Hematopoietic multipotent progenitor cell treated with erythropoietin and hydrocortisone succinate and interleukin-3 and kit ligand, for 17 days (in vitro differentiated cells): ENCODE results near the gene FAM174C.

Experiments
- DNase-seq: peaks from one replicate; pipeline ENCODE4 v3.0.0-alpha.2; 2015; ENCODE audit warnings: low spot score

FAM174C gene

GRCh38 chr19:1275260-1275975 is at the start of gene FAM174C:
Gene FAM174C, plus strand, starts transcription at chr19:1275530. Its CDS starts 20 bp downstream, at chr19:1275550.
- DNase-seq = peak; percentile 95

GRCh38 chr19:1226227-1226518 is 49.2 kb upstream of the FAM174C start:
- DNase-seq = no peak

DNA sequence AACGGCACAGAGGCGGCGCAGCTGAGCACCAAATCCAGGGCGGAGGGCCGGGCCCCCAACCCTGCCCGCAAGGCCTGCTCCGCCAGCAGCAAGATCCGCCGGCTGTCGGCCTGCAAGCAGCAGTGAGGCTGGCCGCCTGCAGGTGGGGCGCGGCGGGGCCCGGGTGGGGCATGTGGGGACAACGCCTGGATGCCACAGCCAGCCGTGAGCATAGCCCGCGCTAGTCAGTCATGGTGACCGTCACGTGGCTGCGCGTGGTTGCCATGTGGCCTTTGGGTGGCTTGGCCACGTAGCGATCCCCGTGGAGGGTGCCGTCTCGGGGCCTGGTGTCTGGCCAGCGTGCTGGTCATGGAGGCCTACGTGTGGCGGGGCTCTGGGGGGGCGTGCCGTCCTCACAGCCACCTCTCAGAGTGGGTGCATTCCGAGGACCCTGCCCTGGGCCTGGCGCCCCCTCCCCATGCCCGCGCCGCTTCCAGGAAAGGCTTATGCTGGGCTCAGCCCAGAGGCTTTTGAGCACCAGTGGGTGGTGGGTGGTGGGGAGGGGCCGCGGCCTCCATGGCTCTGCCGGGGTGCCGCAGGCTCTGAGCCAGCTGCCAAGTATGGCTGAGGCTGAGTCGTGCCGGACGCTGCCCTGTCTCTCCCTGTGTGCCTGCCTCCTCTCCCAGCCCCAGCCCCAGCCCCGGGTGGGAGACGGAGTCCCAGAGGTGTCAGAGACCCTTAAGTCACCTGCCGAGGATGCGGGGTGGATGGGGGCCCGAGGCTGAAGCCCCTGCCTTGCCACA is 48.6 kb upstream of the FAM174C start:
- no peak for DNase-seq

GRCh38 chr19:1227304-1228054 is 47.9 kb upstream of the FAM174C start:
- no peak for DNase-seq

DNA sequence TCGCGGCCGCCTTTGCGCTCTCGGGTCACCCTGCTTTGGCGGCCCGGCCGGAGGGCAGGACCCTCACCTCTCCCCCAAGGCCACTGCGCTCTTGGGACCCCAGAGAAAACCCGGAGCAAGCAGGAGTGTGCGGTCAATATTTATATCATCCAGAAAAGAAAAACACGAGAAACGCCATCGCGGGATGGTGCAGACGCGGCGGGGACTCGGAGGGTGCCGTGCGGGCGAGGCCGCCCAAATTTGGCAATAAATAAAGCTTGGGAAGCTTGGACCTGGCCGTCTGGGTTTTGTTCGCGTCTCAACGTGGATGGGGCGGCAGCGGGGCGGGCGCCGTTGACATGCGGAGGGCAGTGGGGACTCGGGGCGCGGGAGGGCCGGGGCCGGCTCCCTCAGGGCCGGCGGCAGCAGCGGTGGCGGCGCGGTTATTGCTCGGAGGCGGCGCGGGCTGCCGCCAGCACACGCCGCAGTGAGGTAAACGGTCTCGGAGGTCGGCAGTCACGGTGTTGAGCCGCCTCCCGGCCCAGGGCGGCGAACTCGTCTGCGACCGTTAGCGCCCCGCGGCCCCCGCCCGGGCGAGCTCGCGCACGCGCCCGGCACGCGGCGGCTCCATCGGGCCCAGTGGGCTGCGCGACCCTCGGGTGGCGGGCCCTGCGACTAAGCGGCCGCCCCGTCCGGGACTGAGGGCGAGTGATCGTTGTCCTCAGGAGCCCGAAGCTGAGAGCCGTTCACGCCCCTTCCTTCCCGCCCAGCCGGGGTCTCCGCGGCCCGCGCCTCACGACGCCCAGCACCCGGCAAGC is 47.0 kb upstream of the FAM174C start:
- no peak for DNase-seq

- DNase-seq = no peak
Measured at GRCh38 chr19:1229056-1229923, 46.0 kb upstream of the FAM174C start.

GRCh38 chr19:1229924-1230782 is 45.2 kb upstream of the FAM174C start:
- DNase-seq = no peak

GRCh38 chr19:1230783-1231489 is 44.4 kb upstream of the FAM174C start:
- DNase-seq = no peak

DNA sequence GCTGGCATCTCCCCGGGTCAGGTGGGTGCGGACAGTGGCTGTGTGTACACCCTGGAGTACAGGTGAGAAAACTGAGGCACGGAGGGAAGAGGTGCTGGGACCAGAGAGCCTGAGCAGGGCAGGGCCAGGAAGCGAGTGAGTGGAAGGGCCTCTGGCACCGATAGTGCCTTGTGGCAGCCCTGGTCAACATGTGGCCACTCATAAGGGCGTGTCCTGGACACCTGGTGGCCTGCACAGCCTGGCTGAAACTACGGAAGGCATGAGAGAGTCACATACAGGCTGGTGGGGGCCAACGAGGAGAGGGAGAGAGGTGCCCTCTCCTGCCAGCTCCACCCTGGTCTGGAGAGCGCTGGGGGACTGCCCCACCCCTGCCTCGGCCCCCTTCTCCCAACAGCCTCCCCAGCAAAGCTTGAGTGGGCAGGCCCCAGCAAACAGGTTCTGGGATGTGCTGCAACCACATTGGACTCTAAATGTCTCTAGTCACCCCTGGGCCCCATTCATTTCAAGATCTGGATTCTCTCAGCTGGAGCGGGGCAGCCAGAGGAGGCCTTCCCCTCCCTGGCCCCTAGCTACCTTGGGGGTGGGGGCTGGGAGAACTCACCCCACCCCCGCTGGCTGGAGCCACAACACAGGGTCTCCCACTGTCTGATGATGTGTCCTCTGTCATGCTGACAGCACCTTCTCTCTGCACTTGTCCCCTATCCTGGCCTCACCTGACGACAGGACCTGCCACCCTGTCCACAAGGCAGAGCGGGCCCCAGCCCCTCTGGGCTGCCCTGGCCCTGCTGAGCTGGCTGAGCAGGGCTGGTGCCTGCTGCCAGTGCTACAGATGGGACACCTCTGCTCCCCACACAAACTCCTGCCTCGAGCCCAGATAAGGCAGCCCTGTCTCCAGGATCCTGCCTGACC is 43.3 kb upstream of the FAM174C start:
- DNase-seq = no peak

DNA sequence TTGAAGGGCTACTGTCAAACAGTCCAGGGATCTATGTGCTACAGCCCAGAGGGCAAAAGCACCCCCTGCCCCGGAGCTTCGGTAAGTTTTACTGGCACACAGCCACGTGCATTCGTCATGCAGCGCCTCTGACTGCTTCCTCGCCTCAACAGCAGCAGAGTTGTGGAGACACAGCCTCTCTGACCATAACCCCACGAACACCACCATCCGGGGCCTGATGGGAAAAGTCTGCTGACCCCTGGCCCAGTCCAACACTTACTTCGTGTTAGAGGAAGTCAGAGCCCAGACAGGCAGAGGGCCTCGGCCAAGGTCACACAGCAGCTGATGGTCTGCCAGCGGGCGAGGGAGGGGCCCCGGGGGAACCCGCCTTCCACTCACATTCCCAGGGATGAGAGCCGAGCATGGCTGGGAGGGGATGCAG is 42.7 kb upstream of the FAM174C start:
- DNase-seq = no peak

DNA sequence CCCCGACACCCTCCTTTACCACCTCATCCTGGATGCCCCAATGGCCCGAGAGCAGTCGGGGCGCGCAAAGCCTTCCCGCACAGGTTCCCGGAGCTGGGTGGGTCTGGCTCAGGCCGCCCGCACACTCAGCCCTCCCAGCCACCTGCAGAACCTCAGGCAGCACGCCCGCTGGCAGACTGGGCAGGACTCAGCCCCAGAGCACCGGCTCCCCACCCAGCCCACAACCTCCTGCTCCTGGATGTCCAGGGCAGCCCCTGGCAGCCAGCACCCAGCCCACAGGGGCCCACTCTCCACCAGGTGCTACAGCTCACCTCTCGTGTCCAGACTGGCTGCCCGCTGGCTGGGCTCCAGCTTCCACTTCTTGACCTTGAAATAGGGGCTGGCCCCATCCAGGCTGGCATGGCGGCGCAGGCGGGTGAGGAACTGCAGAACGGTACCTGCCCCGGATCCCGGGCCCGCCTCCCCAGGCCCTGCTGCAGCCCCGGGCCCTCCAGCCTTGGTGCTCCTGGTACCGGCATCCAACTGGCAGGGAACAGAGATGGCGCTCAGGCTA is 42.1 kb upstream of the FAM174C start:
- no peak for DNase-seq

DNA sequence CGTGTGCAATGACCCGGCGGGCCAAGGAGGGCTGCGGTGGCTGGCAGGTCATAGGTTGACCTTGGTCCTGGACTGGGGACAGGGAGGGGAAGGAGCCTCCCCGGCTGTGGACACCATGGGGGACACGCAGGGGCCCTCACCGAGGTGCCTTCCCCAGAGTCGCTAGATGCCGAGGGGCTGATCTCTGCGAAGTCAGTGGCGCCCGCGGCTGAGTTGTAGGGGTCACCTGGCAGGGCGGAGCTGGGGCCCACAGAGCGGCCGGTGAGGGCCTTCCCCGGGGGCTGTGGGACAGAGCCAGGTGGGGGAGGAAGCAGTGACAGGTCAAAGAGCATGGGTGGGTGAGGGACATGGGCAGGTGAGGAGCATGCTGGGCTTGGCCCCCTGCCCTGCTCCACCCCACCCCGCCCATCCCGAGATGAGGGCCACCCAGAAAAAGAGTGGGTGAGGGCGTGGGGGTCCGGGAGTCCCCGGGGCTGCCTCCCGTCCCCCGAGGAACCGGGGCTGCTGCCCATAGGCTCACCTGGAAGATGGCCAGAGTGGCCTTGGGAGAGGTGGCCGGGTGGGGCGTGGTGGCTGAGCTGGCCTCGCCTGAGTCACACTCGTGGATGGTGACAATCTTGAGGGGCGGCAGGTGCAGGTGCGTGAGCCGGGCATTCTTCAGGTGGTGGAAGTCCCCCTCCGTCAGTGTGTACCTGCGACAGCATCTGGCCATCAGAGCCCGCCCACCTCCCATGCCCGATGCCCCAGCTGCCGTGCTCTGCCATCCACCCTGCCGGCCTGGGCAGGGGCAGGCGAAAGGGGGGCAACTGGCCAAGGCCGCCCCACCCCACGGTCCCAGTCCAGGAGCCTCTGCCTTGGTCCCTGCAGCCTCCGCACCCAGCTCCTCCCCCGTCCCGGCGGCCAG is 41.0 kb upstream of the FAM174C start:
- DNase-seq = no peak

GRCh38 chr19:1234955-1235380 is 40.4 kb upstream of the FAM174C start:
- DNase-seq = no peak

GRCh38 chr19:1235625-1236538 is 39.4 kb upstream of the FAM174C start:
- DNase-seq = no peak

DNA sequence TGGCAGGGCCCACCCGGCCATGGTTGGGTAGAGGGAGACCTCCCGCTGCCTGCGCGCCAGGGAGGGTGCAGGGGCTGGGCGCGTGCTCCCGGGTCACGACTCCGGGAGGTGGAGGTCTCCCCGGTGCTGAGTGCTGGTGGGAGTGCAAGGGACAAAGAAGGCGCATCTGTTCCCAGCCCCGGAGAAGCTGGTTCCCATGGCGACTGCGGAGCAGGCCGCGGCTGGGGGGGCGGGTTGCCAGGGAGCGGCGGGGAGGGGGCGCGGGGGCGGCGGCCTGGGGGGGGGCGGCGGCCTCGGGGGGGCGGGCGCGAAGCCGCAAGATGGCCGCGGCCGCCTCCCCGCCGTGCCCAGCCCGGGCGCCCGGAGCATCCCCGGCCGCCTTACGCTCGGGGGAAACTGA is 38.8 kb upstream of the FAM174C start:
- no peak for DNase-seq
